ENCODE data around the gene KCNMA1. TPM values are rescaled to one million over a fixed set of nuclear protein-coding genes. Genes with fewer than 3 reads are reported as not detected.

KCNMA1 gene
- total and polyA plus RNA-seq, 8 donors = 2.8 to 21.1 (median 4.3) TPM

DNA sequence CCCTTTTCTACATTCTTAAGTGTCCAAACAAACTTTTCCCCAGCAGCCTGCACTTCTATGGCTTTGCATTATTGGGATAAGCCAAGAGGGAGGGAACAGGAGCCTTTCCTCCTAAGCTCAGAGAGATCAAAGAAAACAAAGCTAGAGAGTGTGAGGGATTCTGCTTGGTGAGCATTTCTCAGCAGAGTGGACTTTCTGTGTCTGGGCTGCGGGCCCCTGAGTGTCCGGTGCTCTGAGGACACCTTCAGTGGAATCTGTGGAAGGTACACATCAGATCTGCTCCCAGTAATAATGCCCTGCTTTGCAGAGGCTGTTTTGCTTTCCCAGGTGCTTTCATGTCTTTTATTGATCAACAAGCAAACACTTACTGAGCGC lies 50.2 kb downstream of the KCNMA1 start:
- H3K27me3 ChIP-seq = no peaks in the 10 kb centered on the region
- H3K9me3 ChIP-seq = no peaks in the 10 kb centered on the region
- no peak for TF ChIP-seq CTCF (IDR thresholded peaks at IDR 0.05)
- no peak for DNase-seq
- H3K27ac ChIP-seq = no peak overlapping the region
- no peak for ATAC-seq
- intact Hi-C loops (cut with DNase I) = no loop called here
- no peak overlapping the region for H3K4me3 ChIP-seq
- no peaks in the 10 kb centered on the region for H3K36me3 ChIP-seq
- H3K4me1 ChIP-seq = no peaks in the 10 kb centered on the region

DNA sequence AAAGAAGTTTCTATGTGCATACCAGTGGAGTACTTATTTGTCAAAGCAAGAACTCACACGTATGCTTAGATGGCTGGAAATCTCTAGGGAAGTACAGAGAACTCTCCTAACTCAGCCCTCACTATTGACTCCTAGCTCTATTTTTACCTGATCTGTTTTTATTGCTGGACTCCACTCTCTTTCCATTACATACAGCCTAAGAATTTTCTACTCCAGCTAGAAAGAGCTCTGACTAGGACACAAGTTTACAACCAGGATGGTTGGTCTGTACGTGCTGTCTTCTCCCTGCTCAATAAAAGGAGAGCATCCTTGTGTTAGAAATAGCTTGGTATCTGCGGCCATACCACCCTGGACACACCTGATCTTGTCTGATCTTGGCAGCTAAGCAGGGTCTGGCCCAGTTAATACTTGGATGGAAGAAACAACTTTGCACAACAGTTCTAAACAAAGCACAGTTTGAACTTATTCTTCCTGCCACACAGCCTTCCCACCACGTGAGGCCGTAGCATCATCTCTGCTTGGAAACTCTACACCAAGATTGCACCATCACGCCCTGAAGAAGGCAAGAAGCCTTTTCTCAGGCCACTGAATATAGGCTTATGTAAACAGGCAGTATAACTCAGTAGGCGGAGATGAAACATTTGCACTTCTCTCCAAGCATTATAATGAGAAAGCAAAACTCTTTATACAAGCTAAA lies 50.7 kb downstream of the KCNMA1 start:
- Histone ChIP-seq H3K4me3 (no peak overlapping the region), H3K36me3 (no peaks in the 10 kb centered on the region), H3K9me3 (no peaks in the 10 kb centered on the region), H3K4me1 (no peaks in the 10 kb centered on the region), H3K27ac (no peak overlapping the region), H3K27me3 (no peaks in the 10 kb centered on the region)
- no peak for TF ChIP-seq CTCF (IDR thresholded peaks at IDR 0.05)
- peak in 3 of 4 donors; percentile 16 to 68 (median 58) for DNase-seq
- intact Hi-C loops (cut with DNase I) = no loop called here
- peak; percentile 86 for ATAC-seq

DNA sequence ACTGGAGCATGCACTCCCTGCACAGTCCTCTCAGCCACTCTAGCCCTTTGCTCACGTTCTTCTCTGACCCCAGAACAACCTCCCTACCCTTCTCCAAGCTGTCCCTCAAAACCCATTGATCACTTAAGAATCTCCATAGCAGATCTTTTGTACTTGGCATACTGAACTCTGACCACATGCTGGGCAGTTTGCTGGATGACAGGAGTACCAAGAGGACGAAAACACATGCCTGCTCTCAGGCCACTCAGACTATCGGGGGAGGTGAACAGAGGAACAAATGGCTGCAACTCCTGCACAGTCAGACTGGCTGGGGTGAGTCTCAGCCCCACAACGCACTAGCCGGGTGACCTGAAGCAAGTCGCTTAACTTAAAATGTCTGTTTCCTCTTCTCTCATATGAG lies 52.7 kb downstream of the KCNMA1 start:
- DNase-seq (no peak), ATAC-seq (no peak)
- H3K27me3 ChIP-seq = no peaks in the 10 kb centered on the region
- intact Hi-C loops (cut with DNase I) = no loop called here
- no peaks in the 10 kb centered on the region for H3K4me1 ChIP-seq
- H3K4me3 ChIP-seq = no peak overlapping the region
- TF ChIP-seq CTCF (IDR thresholded peaks at IDR 0.05) = no peak
- no peaks in the 10 kb centered on the region for H3K36me3 ChIP-seq
- H3K9me3 ChIP-seq = no peaks in the 10 kb centered on the region
- H3K27ac ChIP-seq = no peak overlapping the region

GRCh38 chr10:77583527-77583926 lies 54.1 kb downstream of the KCNMA1 start:
- no peaks in the 10 kb centered on the region for H3K36me3 ChIP-seq
- ATAC-seq = no peak

DNA sequence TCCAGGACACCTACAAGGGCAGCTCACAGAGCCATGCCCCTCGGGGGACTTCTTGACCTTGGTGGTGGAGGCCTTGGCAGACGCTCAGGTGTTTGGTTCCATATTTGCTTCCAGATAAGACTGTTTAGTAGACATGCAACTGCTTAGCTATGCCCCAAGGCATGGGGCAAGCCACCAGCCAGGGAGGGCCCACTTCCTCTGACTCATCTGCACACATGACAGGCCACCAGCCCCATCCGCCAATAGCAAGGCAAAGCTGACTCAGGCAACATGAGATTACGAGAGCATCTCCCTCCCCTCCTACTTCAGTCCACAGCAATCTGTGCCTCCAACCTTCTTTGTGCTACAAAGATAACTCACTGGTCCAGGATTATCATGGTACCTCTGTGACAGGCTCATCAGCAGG lies 54.9 kb downstream of the KCNMA1 start:
- ATAC-seq (peak; percentile 35), DNase-seq (peak in 1 of 4 donors; percentile 56)
- intact Hi-C loops (cut with DNase I) = no loop called here
- no peaks in the 10 kb centered on the region for H3K9me3 ChIP-seq
- H3K36me3 ChIP-seq = no peaks in the 10 kb centered on the region
- H3K27me3 ChIP-seq = no peaks in the 10 kb centered on the region
- no peaks in the 10 kb centered on the region for H3K4me1 ChIP-seq
- no peak overlapping the region for H3K4me3 ChIP-seq
- no peak overlapping the region for H3K27ac ChIP-seq
- TF ChIP-seq CTCF (IDR thresholded peaks at IDR 0.05) = no peak

More at GRCh38 chr10:77583527-77583926, 54.1 kb downstream of the KCNMA1 start:
- no peaks in the 10 kb centered on the region for H3K27me3 ChIP-seq
- no peaks in the 10 kb centered on the region for H3K4me1 ChIP-seq
- no peak overlapping the region for H3K27ac ChIP-seq
- H3K9me3 ChIP-seq = no peaks in the 10 kb centered on the region
- TF ChIP-seq CTCF (IDR thresholded peaks at IDR 0.05) = no peak
- intact Hi-C loops (cut with DNase I) = no loop called here
- no peak overlapping the region for H3K4me3 ChIP-seq
- no peak for DNase-seq

Measured in left lung (tissue), 10 donors.